Erythroblast (primary cell): ENCODE data around the gene CD53.
A peak's percentile ranks its signal among the peaks of the same experiment; 100 is the strongest.

Experiments
- DNase-seq, 2 experiments: peaks; one replicate each; lab custom pipeline; 2025; lab: John Stamatoyannopoulos, UW
- GATA1 ChIP-seq: IDR thresholded peaks from 2 replicates; pipeline ENCODE4 v1.6.1; 2011; ENCODE audit warnings: low read depth, mild to moderate bottlenecking, control low read depth, low read length, moderate library complexity
- POLR2A ChIP-seq: IDR thresholded peaks from 2 replicates; pipeline ENCODE4 v1.6.1; 2011; ENCODE audit warnings: mild to moderate bottlenecking, low read length

CD53 gene

GRCh38 chr1:110864287-110864686 lies 8.7 kb upstream of the CD53 start:
- TF ChIP-seq GATA1 (no peak), POLR2A (no peak)
- DNase-seq: no peak

DNA sequence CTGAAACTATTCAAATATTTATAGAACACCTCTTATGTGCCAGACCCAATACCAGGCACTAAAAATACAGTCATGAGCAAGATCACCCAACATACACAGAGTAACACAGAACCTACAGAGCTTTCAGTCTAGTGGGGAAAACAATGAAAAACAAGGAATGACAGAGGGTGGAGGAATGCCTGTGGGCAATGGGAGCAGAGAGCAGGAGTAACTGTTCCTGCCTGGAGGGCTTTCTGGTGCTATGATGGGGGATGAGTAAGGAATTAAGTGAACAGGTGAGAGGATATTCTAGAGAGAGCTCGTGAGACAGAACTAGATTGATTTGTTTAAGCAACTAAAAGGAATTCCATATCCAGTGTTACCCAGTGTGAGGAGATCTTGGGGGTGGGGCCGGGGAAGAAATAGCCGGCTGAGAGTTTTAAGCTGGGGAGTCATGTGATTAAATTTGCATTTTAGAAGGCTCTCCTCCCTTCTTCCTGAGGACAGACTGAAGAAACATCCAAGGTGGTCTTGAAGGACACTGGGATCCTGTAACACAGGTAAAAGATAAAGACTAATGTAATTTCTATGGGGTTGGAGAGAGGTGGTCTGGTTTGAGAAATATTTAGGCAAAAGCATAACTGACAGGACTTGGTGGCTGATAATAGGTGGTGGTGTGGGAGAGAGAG lies 2.1 kb upstream of the CD53 start:
- DNase-seq: no peak
- TF ChIP-seq GATA1 (no peak), POLR2A (no peak)

DNA sequence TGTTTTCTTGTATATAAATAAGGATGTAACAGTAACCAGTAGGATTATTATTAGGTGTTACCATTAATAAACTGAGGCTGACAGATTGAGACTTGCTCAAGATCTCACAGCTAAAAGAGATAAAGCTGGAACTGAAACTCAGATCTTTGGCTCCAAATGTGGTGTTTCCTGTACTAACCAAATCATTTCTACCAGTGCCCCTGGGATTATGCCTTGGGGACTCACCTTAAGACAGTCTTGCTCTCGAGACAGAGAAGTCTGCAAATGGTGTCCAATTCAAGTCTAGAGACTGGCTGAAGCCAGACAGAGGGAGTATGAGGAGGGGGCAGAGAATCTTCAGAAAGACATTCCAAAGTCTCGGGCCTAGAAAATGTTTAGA lies 593 bp upstream of the CD53 start:
- no peak for DNase-seq
- TF ChIP-seq POLR2A (no peak), GATA1 (no peak)

GRCh38 chr1:110873856-110874255 lies 908 bp downstream of the CD53 start:
- no peak for TF ChIP-seq POLR2A
- TF ChIP-seq GATA1: no peak
- no peak for DNase-seq

DNA sequence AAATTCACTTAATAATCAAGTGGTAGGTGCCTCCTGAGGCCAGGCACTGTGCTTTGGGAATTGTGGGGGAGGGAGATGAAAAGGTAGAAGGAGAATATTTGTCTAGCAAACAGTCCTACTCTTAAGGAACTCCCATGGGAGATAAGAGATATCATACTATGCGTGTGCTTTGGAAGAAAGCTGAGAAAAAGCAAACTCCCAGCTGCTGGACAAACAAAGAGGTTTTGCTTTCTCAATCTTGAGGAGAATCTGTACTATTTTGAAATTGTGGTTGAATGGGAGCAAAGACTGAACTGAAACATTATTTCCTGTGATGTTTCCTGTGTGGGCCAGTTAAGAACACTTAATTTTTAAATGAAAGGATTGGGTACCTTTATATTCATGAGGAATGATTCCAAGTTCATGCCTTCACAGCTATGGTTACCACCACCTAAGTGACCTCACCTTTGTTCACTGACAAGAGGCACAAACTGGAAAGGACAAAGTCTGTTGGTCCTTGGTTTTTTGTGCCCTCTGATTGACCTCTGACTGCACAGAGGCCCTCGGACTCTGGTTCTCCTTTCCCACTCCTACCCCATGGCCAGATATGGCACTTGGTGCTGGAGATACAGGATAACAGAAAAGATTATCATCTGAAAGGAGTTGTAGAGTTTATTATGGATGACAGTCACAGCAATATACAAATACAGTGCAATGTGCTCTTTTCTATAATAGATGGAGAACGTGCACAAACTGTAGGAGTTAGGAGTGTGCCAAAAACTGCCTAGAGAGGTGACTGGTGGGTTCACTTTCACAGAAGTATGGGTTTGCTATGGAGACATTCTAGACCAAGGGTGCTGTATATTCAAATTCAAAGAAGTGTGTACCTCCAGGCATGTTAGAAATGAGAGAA lies 1.6 kb downstream of the CD53 start:
- TF ChIP-seq POLR2A (no peak), GATA1 (no peak)
- DNase-seq: no peak

DNA sequence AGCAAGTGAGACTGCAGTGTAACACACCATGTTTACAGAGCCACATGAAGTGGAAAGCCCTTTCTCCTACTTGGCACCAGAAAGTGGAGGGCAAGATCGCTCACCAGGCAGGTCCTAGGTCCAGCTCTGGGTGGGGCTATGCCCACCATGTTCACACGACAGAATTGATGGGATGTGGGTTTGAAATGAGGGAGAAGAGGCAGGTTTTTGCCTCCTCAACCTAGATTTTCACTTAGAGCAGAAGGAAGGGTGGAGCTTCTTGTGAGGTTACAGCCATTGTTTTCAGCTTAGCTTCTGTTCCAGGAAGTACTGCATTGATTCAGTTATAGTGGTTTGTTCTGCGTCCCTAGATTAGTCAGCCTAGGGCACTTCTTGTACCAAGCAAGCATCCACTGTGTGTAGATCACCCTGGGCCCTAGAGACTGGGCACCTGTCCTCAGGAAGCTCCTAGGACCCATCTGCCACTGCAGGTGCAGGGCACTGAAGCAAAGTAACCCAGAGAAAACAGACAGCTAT lies 2.3 kb downstream of the CD53 start:
- TF ChIP-seq GATA1: no peak
- TF ChIP-seq POLR2A: peak; percentile 50
- DNase-seq: peak in 1 of 2 experiments; percentile 14

DNA sequence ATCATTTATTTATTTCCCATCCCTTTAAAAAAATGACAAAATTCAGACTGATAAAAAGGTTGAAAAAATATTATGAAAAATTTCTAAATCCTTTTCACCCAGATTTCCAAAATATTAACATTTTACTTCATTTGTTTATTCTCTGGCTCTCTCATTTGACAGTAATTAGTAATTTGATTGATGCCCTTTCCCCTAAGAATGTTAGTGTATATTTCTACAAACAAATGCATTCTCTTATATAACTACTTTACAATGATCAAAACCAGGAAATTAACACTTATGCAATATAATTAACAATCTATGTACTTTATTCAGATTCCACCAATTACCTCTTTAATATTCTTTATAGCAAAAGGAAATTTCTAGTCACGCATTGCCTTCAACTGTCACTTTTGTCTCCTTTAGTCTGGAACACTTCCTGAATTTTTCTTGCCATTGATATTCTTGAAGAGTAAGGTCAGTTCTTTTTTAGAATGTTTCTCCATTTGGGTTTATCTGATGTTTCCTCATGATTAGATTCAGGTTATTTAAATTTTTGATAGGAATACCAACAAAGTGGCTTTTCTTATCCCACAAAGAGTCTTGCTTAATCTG lies 3.9 kb downstream of the CD53 start:
- DNase-seq: no peak

DNA sequence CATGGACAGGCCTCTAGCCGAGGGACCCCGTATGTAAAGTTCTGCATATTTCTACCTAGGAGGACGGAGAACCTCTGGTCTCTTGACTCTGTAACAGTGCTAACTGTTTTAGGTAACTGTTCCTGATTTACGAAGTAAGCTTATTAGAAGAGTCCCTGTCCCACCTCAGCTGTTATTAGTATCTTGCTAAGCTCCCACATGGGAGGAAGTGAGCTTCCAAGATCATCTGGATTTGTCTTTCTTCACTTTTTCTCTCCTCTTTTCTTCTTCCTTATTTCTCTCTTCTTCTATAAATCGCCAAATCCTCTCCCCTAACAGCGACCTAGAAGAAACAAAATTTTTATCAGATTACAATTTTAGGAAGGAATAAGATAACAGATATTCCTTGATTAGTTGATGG lies 4.4 kb downstream of the CD53 start:
- DNase-seq: no peak
- TF ChIP-seq GATA1: no peak
- no peak for TF ChIP-seq POLR2A

More for the DNA sequence above, 3.9 kb downstream of the CD53 start:
- TF ChIP-seq GATA1 (no peak), POLR2A (no peak)

GRCh38 chr1:110877776-110878175 lies 4.8 kb downstream of the CD53 start:
- DNase-seq: no peak

DNA sequence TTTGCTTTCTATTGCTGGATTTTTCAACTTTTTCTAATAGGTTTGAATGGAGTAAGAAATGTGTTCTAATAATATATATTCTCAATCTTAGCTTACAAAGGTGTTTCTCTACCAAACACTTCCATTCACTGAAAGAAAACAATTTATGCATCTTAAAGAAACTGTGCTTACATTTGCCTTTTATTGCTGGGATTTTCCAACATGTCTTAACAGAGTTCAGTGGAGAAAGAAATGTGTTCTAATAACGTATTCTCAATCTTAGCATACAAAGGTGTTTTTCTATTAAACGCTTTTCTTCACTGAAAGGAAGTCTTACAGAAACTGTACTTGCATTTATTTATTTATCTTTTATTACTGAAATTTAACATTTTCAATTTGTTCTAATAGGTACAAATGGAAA lies 5.6 kb downstream of the CD53 start:
- TF ChIP-seq POLR2A: no peak
- TF ChIP-seq GATA1: no peak
- DNase-seq: no peak

More at GRCh38 chr1:110877776-110878175, 4.8 kb downstream of the CD53 start:
- TF ChIP-seq POLR2A (no peak), GATA1 (no peak)

GRCh38 chr1:110878993-110879392 lies 6.0 kb downstream of the CD53 start:
- DNase-seq: no peak
- no peak for TF ChIP-seq POLR2A

- no peak for TF ChIP-seq GATA1
- peak; percentile 48 for TF ChIP-seq POLR2A
- peak; percentile 58 to 80 for DNase-seq
These were observed 7.0 kb downstream of the CD53 start for GRCh38 chr1:110879758-110880606.

DNA sequence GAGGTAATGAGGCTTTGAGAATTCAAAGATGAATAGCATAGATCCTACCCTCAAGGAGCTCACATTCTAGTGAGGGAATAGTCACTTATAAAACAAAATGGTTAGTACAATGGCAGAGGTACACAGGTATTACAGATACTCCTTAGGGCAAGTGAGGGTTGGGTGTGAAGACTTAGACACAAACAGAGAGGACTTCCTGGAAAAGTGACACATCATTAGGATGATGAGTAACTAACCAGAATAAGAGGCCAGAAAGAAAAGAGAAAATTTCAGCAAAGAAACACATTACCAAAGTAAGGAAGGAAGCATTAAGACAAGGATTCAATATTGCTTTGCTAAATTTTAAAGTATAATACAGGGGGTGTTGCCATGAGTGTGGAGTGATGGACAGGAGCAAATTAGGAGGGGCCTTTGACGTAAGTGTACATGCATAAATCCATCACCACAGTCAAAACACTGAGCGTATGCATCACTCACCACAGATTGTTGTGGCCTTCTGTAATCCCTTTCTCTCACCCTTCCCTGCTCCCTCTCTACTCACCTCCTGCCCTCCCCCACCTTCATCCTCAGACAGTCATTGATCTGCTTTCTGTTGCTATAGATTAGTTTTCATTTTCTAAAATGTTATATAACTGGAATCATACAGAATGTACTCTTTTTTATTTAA lies 7.9 kb downstream of the CD53 start:
- peak; percentile 5 for TF ChIP-seq POLR2A
- TF ChIP-seq GATA1: no peak
- DNase-seq: peak; percentile 33 to 70
